ENCODE measurements around the gene DCLK1. TPM values are rescaled to one million over a fixed set of nuclear protein-coding genes. Genes with fewer than 3 reads are reported as not detected.

DCLK1 gene
- total and polyA plus RNA-seq, 4 donors, result 0.04 to 0.56 (median 0.20) TPM

DNA sequence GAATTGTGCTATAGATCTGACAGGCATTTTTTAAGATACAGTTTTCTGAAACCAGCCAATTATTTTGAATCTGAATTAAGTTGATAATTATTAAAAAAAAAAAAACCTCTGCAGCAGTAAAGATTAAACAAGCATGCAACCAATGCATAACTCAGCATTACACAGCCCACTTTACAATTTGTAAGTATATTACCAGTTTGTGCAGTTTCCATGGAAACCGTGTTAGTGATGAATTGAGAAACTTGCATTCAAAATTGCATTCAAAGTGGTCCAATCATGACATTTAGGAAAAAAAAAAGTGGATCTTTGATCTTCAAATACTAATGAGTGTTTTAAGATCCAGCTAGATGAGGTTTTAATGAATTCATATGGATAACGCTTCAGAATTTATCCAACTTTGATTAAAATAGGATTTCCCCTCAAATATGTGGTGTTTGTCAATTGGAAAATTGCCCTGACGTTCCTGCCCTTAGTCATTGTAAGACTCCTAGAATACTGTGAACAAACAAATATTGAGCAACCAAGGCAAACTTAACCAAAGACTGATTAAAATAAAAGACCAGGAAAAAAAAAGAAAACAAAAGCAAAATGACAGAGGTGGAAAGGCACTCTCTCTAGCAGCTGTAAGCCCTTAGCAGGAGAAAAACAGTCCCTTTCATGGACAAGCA lies 339.9 kb downstream of the DCLK1 start:
- Histone ChIP-seq H3K9ac (ENCODE audit: low read depth in 1 of 2, low read length in 2 of 2) (no peak overlapping the region), H3K9me3 (ENCODE audit: control insufficient read depth in 4 of 4, low read length in 3 of 4) (no peaks in the 10 kb centered on the region), H3K27me3 (ENCODE audit: control insufficient read depth in 4 of 4, insufficient read depth in 4 of 4, low read length in 3 of 4) (no peaks in the 10 kb centered on the region), H3K36me3 (ENCODE audit: control insufficient read depth in 4 of 4, insufficient read depth in 3 of 4, low read depth in 1 of 4, low read length in 3 of 4) (no peaks in the 10 kb centered on the region), H3K27ac (ENCODE audit: low read depth in 1 of 2, low read length in 2 of 2) (no peak overlapping the region), H3K4me1 (ENCODE audit: control insufficient read depth in 4 of 4, insufficient read depth in 4 of 4, low read length in 3 of 4) (peaks cover 0 to 3% (median 0%) of the 10 kb centered on the region in 4 donors), H3K4me3 (ENCODE audit: low read depth in 1 of 3, low read length in 3 of 3) (no peak overlapping the region)
- 45% methylated on average over 3 of the region's 3 CpGs for WGBS
- TF ChIP-seq GABPA (IDR thresholded peaks at IDR 0.05 in 1 of 2, conservative IDR thresholded peaks at IDR 0.05 in 1 of 2) (no peak), ZBTB33 (IDR thresholded peaks at IDR 0.05) (no peak), EGR1 (IDR thresholded peaks at IDR 0.05; ENCODE audit: low read depth in 2 of 2) (no peak), REST (IDR thresholded peaks at IDR 0.05) (no peak), RAD21 (IDR thresholded peaks at IDR 0.05) (no peak), FOXA2 (IDR thresholded peaks at IDR 0.05) (no peak)
- DNase-seq (ENCODE audit: low spot score), result no peak

- DNase-seq (ENCODE audit: low spot score), result no peak
- no peak for TF ChIP-seq HNF4G (IDR thresholded peaks at IDR 0.05)
- no peak for TF ChIP-seq JUND (IDR thresholded peaks at IDR 0.05)
- TF ChIP-seq YY1 (IDR thresholded peaks at IDR 0.05), result no peak
- TF ChIP-seq, protein P1, sequence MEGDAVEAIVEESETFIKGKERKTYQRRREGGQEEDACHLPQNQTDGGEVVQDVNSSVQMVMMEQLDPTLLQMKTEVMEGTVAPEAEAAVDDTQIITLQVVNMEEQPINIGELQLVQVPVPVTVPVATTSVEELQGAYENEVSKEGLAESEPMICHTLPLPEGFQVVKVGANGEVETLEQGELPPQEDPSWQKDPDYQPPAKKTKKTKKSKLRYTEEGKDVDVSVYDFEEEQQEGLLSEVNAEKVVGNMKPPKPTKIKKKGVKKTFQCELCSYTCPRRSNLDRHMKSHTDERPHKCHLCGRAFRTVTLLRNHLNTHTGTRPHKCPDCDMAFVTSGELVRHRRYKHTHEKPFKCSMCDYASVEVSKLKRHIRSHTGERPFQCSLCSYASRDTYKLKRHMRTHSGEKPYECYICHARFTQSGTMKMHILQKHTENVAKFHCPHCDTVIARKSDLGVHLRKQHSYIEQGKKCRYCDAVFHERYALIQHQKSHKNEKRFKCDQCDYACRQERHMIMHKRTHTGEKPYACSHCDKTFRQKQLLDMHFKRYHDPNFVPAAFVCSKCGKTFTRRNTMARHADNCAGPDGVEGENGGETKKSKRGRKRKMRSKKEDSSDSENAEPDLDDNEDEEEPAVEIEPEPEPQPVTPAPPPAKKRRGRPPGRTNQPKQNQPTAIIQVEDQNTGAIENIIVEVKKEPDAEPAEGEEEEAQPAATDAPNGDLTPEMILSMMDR (IDR thresholded peaks at IDR 0.05; ENCODE audit: low read depth, low read length, missing input control), result peak; percentile 42
- TF ChIP-seq ZBTB33 (IDR thresholded peaks at IDR 0.05), result no peak
- no peak for TF ChIP-seq REST (IDR thresholded peaks at IDR 0.05)
- no peak for TF ChIP-seq TAF1 (conservative IDR thresholded peaks at IDR 0.05)
- TF ChIP-seq SP1 (IDR thresholded peaks at IDR 0.05), result no peak
- TF ChIP-seq, protein P2, sequence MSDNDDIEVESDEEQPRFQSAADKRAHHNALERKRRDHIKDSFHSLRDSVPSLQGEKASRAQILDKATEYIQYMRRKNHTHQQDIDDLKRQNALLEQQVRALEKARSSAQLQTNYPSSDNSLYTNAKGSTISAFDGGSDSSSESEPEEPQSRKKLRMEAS (IDR thresholded peaks at IDR 0.05), result no peak
- TF ChIP-seq NR2F2 (IDR thresholded peaks at IDR 0.05), result no peak
- no peak for TF ChIP-seq FOXA2 (IDR thresholded peaks at IDR 0.05)
- TF ChIP-seq RAD21 (IDR thresholded peaks at IDR 0.05), result peak; percentile 64 to 67
These were observed 341.6 kb downstream of the DCLK1 start for GRCh38 chr13:35789335-35790165.

More at GRCh38 chr13:35789335-35790165, 341.6 kb downstream of the DCLK1 start:
- Histone ChIP-seq H3K27me3 (ENCODE audit: control insufficient read depth in 4 of 4, insufficient read depth in 4 of 4, low read length in 3 of 4) (no peaks in the 10 kb centered on the region), H3K4me1 (ENCODE audit: control insufficient read depth in 4 of 4, insufficient read depth in 4 of 4, low read length in 3 of 4) (peaks cover 0 to 3% (median 0%) of the 10 kb centered on the region in 4 donors), H3K9ac (ENCODE audit: low read depth in 1 of 2, low read length in 2 of 2) (no peak overlapping the region), H3K36me3 (ENCODE audit: control insufficient read depth in 4 of 4, insufficient read depth in 3 of 4, low read depth in 1 of 4, low read length in 3 of 4) (no peaks in the 10 kb centered on the region), H3K9me3 (ENCODE audit: control insufficient read depth in 4 of 4, low read length in 3 of 4) (no peaks in the 10 kb centered on the region), H3K27ac (ENCODE audit: low read depth in 1 of 2, low read length in 2 of 2) (no peak overlapping the region), H3K4me3 (ENCODE audit: low read depth in 1 of 3, low read length in 3 of 3) (no peak overlapping the region)
- WGBS, result 63% methylated on average over 6 of the region's 6 CpGs
